ENCODE data around the gene COMT. TPM values are rescaled to one million over a fixed set of nuclear protein-coding genes. Genes with fewer than 3 reads are reported as not detected.

Gene COMT
- 118 TPM for total RNA-seq
- polyA plus RNA-seq (ENCODE audit: insufficient read depth, low read depth, low replicate concordance), result 244 TPM
- long read RNA-seq, donor 1, transcript COMT-202 (6 exons, 2,437 nt), result minor isoform, 20 of 71 reads
- long read RNA-seq, donor 1, transcript COMT-209 (4 exons, 1,035 nt), result major isoform, 27 of 71 reads
- long read RNA-seq, donor 1, partial matches to known transcripts, result 22 of 71 reads
- long read RNA-seq, donor 1, other reads (novel, unspliced or antisense), result 0 of 71 reads
- long read RNA-seq, donor 2, transcript COMT-202 (6 exons, 2,437 nt), result minor isoform, 32 of 108 reads
- long read RNA-seq, donor 2, transcript COMT-209 (4 exons, 1,035 nt), result major isoform, 55 of 108 reads
- long read RNA-seq, donor 2, partial matches to known transcripts, result 17 of 108 reads
- long read RNA-seq, donor 2, other reads (novel, unspliced or antisense), result 0 of 108 reads
- long read RNA-seq, donor 3, transcript COMT-209 (4 exons, 1,035 nt), result major isoform, 48 of 149 reads
- long read RNA-seq, donor 3, transcript COMT-203 (5 exons, 2,217 nt), result minor isoform, 10 of 149 reads
- long read RNA-seq, donor 3, transcript COMT-202 (6 exons, 2,437 nt), result major isoform, 48 of 149 reads
- long read RNA-seq, donor 3, transcript COMT-210 (3 exons, 546 nt), result minor isoform, 5 of 149 reads
- long read RNA-seq, donor 3, partial matches to known transcripts, result 38 of 149 reads
- long read RNA-seq, donor 3, other reads (novel, unspliced or antisense), result 0 of 149 reads
- long read RNA-seq, donor 4, transcript COMT-202 (6 exons, 2,437 nt), result minor isoform, 31 of 133 reads
- long read RNA-seq, donor 4, transcript COMT-209 (4 exons, 1,035 nt), result major isoform, 58 of 133 reads
- long read RNA-seq, donor 4, partial matches to known transcripts, result 39 of 133 reads
- long read RNA-seq, donor 4, other reads (novel, unspliced or antisense), result 0 of 133 reads
- long read RNA-seq, donor 5, partial matches to known transcripts, result 0 of 5 reads
- long read RNA-seq, donor 5, other reads (novel, unspliced or antisense), result 0 of 5 reads
- long read RNA-seq, donor 6, transcript COMT-209 (4 exons, 1,035 nt), result major isoform, 27 of 75 reads
- long read RNA-seq, donor 6, transcript COMT-202 (6 exons, 2,437 nt), result minor isoform, 17 of 75 reads
- long read RNA-seq, donor 6, partial matches to known transcripts, result 27 of 75 reads
- long read RNA-seq, donor 6, other reads (novel, unspliced or antisense), result 0 of 75 reads
- long read RNA-seq, donor 7, transcript COMT-202 (6 exons, 2,437 nt), result major isoform, 70 of 118 reads
- long read RNA-seq, donor 7, transcript COMT-209 (4 exons, 1,035 nt), result minor isoform, 15 of 118 reads
- long read RNA-seq, donor 7, partial matches to known transcripts, result 19 of 118 reads
- long read RNA-seq, donor 7, other reads (novel, unspliced or antisense), result 13 of 118 reads
- long read RNA-seq, donor 8, transcript COMT-203 (5 exons, 2,217 nt), result minor isoform, 10 of 104 reads
- long read RNA-seq, donor 8, transcript COMT-209 (4 exons, 1,035 nt), result minor isoform, 27 of 104 reads
- long read RNA-seq, donor 8, transcript COMT-202 (6 exons, 2,437 nt), result major isoform, 39 of 104 reads
- long read RNA-seq, donor 8, partial matches to known transcripts, result 26 of 104 reads
- long read RNA-seq, donor 8, other reads (novel, unspliced or antisense), result 0 of 104 reads
- long read RNA-seq, donor 9, transcript COMT-209 (4 exons, 1,035 nt), result minor isoform, 13 of 41 reads
- long read RNA-seq, donor 9, transcript COMT-203 (5 exons, 2,217 nt), result minor isoform, 5 of 41 reads
- long read RNA-seq, donor 9, transcript COMT-202 (6 exons, 2,437 nt), result major isoform, 22 of 41 reads
- long read RNA-seq, donor 9, partial matches to known transcripts, result 0 of 41 reads
- long read RNA-seq, donor 9, other reads (novel, unspliced or antisense), result 0 of 41 reads
- long read RNA-seq, donor 10, transcript COMT-209 (4 exons, 1,035 nt), result minor isoform, 19 of 112 reads
- long read RNA-seq, donor 10, transcript COMT-202 (6 exons, 2,437 nt), result major isoform, 33 of 112 reads
- long read RNA-seq, donor 10, partial matches to known transcripts, result 58 of 112 reads
- long read RNA-seq, donor 10, other reads (novel, unspliced or antisense), result 0 of 112 reads

- H3K9ac ChIP-seq (ENCODE audit: low read length in 3 of 3), result peak within 1 kb of the TSS; percentile 53 to 98 (median 92)
- intact Hi-C loops (cut with DNase I), result no loop called here
- H3K4me3 ChIP-seq (ENCODE audit: low read length in 3 of 3), result peak within 1 kb of the TSS; percentile 71 to 90 (median 83)
- H3K36me3 ChIP-seq (ENCODE audit: control insufficient read depth in 2 of 3, insufficient read depth in 3 of 3, low read length in 3 of 3), result no peaks in the 10 kb centered on the region
- H3K9me3 ChIP-seq (ENCODE audit: control insufficient read depth in 2 of 3, insufficient read depth in 1 of 3, low read length in 3 of 3), result no peaks in the 10 kb centered on the region
- FAIRE-seq (no peak), DNase-seq (peak; percentile 71 to 92 (median 78))
- no peaks in the 10 kb centered on the region for H3K27me3 ChIP-seq (ENCODE audit: control insufficient read depth, insufficient read depth, low read length)
- peak within 1 kb of the TSS; percentile 89 to 96 for H3K27ac ChIP-seq (ENCODE audit: low read depth in 2 of 2, low read length in 2 of 2)
- TF ChIP-seq CTCF (IDR thresholded peaks at IDR 0.05; ENCODE audit: borderline replicate concordance, extremely low read depth, insufficient read depth), result no peak
- peaks cover 0 to 21% (median 11%) of the 10 kb centered on the region in 3 donors for H3K4me1 ChIP-seq (ENCODE audit: control insufficient read depth in 2 of 3, insufficient read depth in 2 of 3, low read depth in 1 of 3, low read length in 3 of 3)
These were observed at the start of gene COMT, which contains the start of gene TXNRD2 for GRCh38 chr22:19941365-19942082. TSS of gene COMT (plus strand) at chr22:19941772. CDS start at chr22:19962527, 20,755 bp downstream. TSS of gene TXNRD2 (minus strand) at chr22:19941818. CDS start at chr22:19941803, 15 bp downstream.

- Histone ChIP-seq H3K27me3 (ENCODE audit: control insufficient read depth, insufficient read depth, low read length) (no peaks in the 10 kb centered on the region), H3K4me1 (ENCODE audit: control insufficient read depth in 2 of 3, insufficient read depth in 2 of 3, low read depth in 1 of 3, low read length in 3 of 3) (peaks cover 0 to 6% (median 0%) of the 10 kb centered on the region in 3 donors), H3K4me3 (ENCODE audit: low read length in 3 of 3) (no peak overlapping the region), H3K9me3 (ENCODE audit: control insufficient read depth in 2 of 3, insufficient read depth in 1 of 3, low read length in 3 of 3) (no peaks in the 10 kb centered on the region), H3K9ac (ENCODE audit: low read length in 3 of 3) (no peak overlapping the region), H3K36me3 (ENCODE audit: control insufficient read depth in 2 of 3, insufficient read depth in 3 of 3, low read length in 3 of 3) (peaks cover 0 to 12% (median 4%) of the 10 kb centered on the region in 3 donors), H3K27ac (ENCODE audit: low read depth in 2 of 2, low read length in 2 of 2) (no peak overlapping the region)
- intact Hi-C loops (cut with DNase I), result no loop called here
- DNase-seq, result peak; percentile 62 to 82 (median 71)
- no peak for FAIRE-seq
- TF ChIP-seq CTCF (IDR thresholded peaks at IDR 0.05; ENCODE audit: borderline replicate concordance, extremely low read depth, insufficient read depth), result no peak
These were observed 49.2 kb upstream of the COMT start for GRCh38 chr22:19892257-19892879.
